Liver (tissue), 3 donors: Measurements from ENCODE around the gene MORN3.
A peak's percentile ranks its signal among the peaks of the same experiment; 100 is the strongest.

ENCODE experiments used
- EGR1 ChIP-seq, 2 donors: IDR thresholded peaks; 2 replicates each; pipeline ENCODE4 v1.6.1; 2016 to 2018; ENCODE audit warnings: antibody characterized with exemption in 2 of 2, low read depth in 2 of 2
- FOXA1 ChIP-seq: IDR thresholded peaks from 2 replicates; pipeline ENCODE4 v1.6.1; 2016; ENCODE audit warnings: antibody characterized with exemption
- GABPA ChIP-seq, 2 donors: IDR thresholded peaks in 1 of 2; conservative IDR thresholded peaks in 1 of 2; 2 replicates each; pipeline ENCODE4 v1.6.1; 2016; ENCODE audit warnings: antibody characterized with exemption in 2 of 2, mild to moderate bottlenecking in 1 of 2, moderate library complexity in 1 of 2
- HNF4A ChIP-seq, 2 donors: conservative IDR thresholded peaks; 2 replicates each; pipeline ENCODE4 v1.6.1; 2016; ENCODE audit warnings: antibody characterized with exemption in 2 of 2, mild to moderate bottlenecking in 2 of 2
- HNF4G ChIP-seq: IDR thresholded peaks from 2 replicates; pipeline ENCODE4 v1.6.1; 2016; ENCODE audit warnings: antibody characterized with exemption
- JUND ChIP-seq, 2 donors: IDR thresholded peaks; 2 replicates each; pipeline ENCODE4 v1.6.1; 2016; ENCODE audit warnings: antibody characterized with exemption in 2 of 2
- RAD21 ChIP-seq, 2 donors: IDR thresholded peaks; 2 replicates each; pipeline ENCODE4 v1.6.1; 2016; ENCODE audit warnings: antibody characterized with exemption in 2 of 2, mild to moderate bottlenecking in 2 of 2
- SP1 ChIP-seq: IDR thresholded peaks from 2 replicates; pipeline ENCODE4 v1.6.1; 2018; ENCODE audit warnings: antibody characterized with exemption, mild to moderate bottlenecking
- TAF1 ChIP-seq: conservative IDR thresholded peaks from 2 replicates; pipeline ENCODE4 v1.6.1; 2016; ENCODE audit warnings: antibody characterized with exemption, mild to moderate bottlenecking
- YY1 ChIP-seq: IDR thresholded peaks from 2 replicates; pipeline ENCODE4 v1.6.1; 2016; ENCODE audit warnings: antibody characterized with exemption, mild to moderate bottlenecking
- TF ChIP-seq, protein P1 (sequence below): fragments of 150-350 bp; IDR thresholded peaks from 2 replicates; pipeline ENCODE4 v1.5.1; 2017; ENCODE audit warnings: improper control_type of control experiment, low read depth, low read length; ENCODE audit not compliant: missing input control
- TF ChIP-seq, protein P2 (sequence below): IDR thresholded peaks from 2 replicates; pipeline ENCODE4 v1.6.1; 2016; ENCODE audit warnings: antibody characterized with exemption
- TF ChIP-seq, protein P3 (sequence below): IDR thresholded peaks from 2 replicates; pipeline ENCODE4 v1.6.1; 2016; ENCODE audit warnings: antibody characterized with exemption, mild to moderate bottlenecking
- TF ChIP-seq, protein P4 (sequence below): IDR thresholded peaks from 2 replicates; pipeline ENCODE4 v1.6.1; 2016; ENCODE audit warnings: antibody characterized with exemption
- donor health status: healthy.
- donor health status: healthy.

DNA sequence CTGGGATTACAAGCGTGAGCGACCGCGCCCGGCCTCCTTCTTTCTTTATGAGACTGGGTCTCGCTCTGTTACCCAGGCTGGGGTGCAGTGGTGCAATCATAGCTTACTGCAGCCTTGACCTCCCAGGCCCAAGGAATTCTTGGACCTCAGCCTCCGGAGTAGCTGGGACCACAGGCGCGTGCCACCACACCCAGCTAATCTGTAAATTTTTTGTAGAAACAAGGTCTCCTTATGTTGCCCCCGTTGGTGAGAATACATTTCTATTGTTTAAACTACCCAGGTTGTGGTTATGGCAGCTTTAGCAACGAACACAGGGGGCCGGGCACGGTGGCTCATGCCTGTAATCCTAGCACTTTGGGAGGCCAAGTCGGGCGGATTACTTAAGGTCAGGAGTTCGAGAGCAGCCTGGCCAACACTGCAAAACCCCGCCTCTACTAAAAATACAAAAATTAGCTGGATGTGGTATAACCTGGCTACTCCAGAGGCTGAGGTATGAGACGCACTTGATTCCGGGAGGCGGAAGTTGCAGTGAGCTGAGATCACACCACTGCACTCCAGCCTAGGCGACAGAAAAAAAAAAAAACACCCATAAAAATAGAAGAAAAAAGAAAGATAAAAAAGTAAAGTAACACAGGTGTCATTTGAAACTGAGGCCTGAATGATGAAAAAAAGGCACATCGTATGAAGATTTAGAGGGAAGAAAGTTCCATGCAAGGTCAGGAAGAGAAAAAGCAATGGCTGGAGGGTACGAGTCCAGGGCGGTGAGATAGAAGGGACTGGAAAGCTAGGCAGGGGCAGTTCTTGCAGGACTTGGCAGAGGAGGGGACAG, 42.1 kb upstream of the MORN3 start:
- TF ChIP-seq FOXA1 (no peak), YY1 (no peak), RAD21 (IDR thresholded peaks at IDR 0.05) (no peak), HNF4A (conservative IDR thresholded peaks at IDR 0.05) (no peak), TAF1 (peak; percentile 27), JUND (IDR thresholded peaks at IDR 0.05) (no peak), HNF4G (no peak), SP1 (no peak), GABPA (IDR thresholded peaks at IDR 0.05 in 1 of 2, conservative IDR thresholded peaks at IDR 0.05 in 1 of 2) (no peak), EGR1 (IDR thresholded peaks at IDR 0.05; ENCODE audit: low read depth in 2 of 2) (no peak)
- TF ChIP-seq, protein P1, sequence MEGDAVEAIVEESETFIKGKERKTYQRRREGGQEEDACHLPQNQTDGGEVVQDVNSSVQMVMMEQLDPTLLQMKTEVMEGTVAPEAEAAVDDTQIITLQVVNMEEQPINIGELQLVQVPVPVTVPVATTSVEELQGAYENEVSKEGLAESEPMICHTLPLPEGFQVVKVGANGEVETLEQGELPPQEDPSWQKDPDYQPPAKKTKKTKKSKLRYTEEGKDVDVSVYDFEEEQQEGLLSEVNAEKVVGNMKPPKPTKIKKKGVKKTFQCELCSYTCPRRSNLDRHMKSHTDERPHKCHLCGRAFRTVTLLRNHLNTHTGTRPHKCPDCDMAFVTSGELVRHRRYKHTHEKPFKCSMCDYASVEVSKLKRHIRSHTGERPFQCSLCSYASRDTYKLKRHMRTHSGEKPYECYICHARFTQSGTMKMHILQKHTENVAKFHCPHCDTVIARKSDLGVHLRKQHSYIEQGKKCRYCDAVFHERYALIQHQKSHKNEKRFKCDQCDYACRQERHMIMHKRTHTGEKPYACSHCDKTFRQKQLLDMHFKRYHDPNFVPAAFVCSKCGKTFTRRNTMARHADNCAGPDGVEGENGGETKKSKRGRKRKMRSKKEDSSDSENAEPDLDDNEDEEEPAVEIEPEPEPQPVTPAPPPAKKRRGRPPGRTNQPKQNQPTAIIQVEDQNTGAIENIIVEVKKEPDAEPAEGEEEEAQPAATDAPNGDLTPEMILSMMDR = no peak
- TF ChIP-seq, protein P2, sequence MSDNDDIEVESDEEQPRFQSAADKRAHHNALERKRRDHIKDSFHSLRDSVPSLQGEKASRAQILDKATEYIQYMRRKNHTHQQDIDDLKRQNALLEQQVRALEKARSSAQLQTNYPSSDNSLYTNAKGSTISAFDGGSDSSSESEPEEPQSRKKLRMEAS = no peak
- TF ChIP-seq, protein P3, sequence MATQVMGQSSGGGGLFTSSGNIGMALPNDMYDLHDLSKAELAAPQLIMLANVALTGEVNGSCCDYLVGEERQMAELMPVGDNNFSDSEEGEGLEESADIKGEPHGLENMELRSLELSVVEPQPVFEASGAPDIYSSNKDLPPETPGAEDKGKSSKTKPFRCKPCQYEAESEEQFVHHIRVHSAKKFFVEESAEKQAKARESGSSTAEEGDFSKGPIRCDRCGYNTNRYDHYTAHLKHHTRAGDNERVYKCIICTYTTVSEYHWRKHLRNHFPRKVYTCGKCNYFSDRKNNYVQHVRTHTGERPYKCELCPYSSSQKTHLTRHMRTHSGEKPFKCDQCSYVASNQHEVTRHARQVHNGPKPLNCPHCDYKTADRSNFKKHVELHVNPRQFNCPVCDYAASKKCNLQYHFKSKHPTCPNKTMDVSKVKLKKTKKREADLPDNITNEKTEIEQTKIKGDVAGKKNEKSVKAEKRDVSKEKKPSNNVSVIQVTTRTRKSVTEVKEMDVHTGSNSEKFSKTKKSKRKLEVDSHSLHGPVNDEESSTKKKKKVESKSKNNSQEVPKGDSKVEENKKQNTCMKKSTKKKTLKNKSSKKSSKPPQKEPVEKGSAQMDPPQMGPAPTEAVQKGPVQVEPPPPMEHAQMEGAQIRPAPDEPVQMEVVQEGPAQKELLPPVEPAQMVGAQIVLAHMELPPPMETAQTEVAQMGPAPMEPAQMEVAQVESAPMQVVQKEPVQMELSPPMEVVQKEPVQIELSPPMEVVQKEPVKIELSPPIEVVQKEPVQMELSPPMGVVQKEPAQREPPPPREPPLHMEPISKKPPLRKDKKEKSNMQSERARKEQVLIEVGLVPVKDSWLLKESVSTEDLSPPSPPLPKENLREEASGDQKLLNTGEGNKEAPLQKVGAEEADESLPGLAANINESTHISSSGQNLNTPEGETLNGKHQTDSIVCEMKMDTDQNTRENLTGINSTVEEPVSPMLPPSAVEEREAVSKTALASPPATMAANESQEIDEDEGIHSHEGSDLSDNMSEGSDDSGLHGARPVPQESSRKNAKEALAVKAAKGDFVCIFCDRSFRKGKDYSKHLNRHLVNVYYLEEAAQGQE = no peak
- TF ChIP-seq, protein P4, sequence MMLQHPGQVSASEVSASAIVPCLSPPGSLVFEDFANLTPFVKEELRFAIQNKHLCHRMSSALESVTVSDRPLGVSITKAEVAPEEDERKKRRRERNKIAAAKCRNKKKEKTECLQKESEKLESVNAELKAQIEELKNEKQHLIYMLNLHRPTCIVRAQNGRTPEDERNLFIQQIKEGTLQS = no peak
